ENCODE data around the gene ZXDC. TPM values are rescaled to one million over a fixed set of nuclear protein-coding genes. Genes with fewer than 3 reads are reported as not detected.

Gene ZXDC
- total RNA-seq, 1 experiment from 2014 or later: 37.2 TPM

GRCh38 chr3:126503701-126504100 lies 28.0 kb upstream of the ZXDC start:
- CTCF ChIA-PET: interaction anchor here (1.6 kb wide), 1 partner anchor 19 kb away, joined by 6 read pairs; no protein-coding TSS in a partner anchor
- BruUV-seq (replicated peaks): no TSS peak

GRCh38 chr3:126502656-126503055 lies 27.0 kb upstream of the ZXDC start:
- no TSS peak for BruUV-seq (replicated peaks)
- no peak overlapping the region for H3K27ac Mint-ChIP-seq (ENCODE audit: low read depth, unreplicated experiment)
- no peak overlapping the region for H3K4me3 Mint-ChIP-seq (ENCODE audit: unreplicated experiment)
- ChIA-PET POLR2A (interaction anchor here (0.6 kb wide), 1 partner anchor 49 kb away, joined by 3 read pairs; no protein-coding TSS in a partner anchor), CTCF (no interaction called here)
- no peak for DNase-seq (ENCODE audit: unreplicated experiment)
- TF ChIP-seq, protein P1, sequence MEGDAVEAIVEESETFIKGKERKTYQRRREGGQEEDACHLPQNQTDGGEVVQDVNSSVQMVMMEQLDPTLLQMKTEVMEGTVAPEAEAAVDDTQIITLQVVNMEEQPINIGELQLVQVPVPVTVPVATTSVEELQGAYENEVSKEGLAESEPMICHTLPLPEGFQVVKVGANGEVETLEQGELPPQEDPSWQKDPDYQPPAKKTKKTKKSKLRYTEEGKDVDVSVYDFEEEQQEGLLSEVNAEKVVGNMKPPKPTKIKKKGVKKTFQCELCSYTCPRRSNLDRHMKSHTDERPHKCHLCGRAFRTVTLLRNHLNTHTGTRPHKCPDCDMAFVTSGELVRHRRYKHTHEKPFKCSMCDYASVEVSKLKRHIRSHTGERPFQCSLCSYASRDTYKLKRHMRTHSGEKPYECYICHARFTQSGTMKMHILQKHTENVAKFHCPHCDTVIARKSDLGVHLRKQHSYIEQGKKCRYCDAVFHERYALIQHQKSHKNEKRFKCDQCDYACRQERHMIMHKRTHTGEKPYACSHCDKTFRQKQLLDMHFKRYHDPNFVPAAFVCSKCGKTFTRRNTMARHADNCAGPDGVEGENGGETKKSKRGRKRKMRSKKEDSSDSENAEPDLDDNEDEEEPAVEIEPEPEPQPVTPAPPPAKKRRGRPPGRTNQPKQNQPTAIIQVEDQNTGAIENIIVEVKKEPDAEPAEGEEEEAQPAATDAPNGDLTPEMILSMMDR (IDR thresholded peaks at IDR 0.05; ENCODE audit: unreplicated experiment): no peak
- peaks cover 14% of the 10 kb centered on the region for H3K27me3 Mint-ChIP-seq (ENCODE audit: insufficient read depth, unreplicated experiment)
- H3K4me1 Mint-ChIP-seq (ENCODE audit: insufficient read depth, unreplicated experiment): no peaks in the 10 kb centered on the region
- intact Hi-C loops (cut with micrococcal nuclease): no loop called here
- H3K9me3 Mint-ChIP-seq (ENCODE audit: unreplicated experiment): no peaks in the 10 kb centered on the region
- H3K36me3 Mint-ChIP-seq (ENCODE audit: insufficient read depth, unreplicated experiment): no peaks in the 10 kb centered on the region

More at GRCh38 chr3:126503701-126504100, 28.0 kb upstream of the ZXDC start:
- Mint-ChIP-seq H3K9me3 (ENCODE audit: unreplicated experiment) (no peaks in the 10 kb centered on the region), H3K27me3 (ENCODE audit: insufficient read depth, unreplicated experiment) (peaks cover 14% of the 10 kb centered on the region), H3K4me3 (ENCODE audit: unreplicated experiment) (no peak overlapping the region), H3K36me3 (ENCODE audit: insufficient read depth, unreplicated experiment) (no peaks in the 10 kb centered on the region), H3K4me1 (ENCODE audit: insufficient read depth, unreplicated experiment) (no peaks in the 10 kb centered on the region), H3K27ac (ENCODE audit: low read depth, unreplicated experiment) (no peak overlapping the region)
- TF ChIP-seq, protein P1 (IDR thresholded peaks at IDR 0.05; ENCODE audit: unreplicated experiment): no peak
- no peak for DNase-seq (ENCODE audit: unreplicated experiment)
- POLR2A ChIA-PET: no interaction called here
- intact Hi-C loops (cut with micrococcal nuclease): no loop called here

DNA sequence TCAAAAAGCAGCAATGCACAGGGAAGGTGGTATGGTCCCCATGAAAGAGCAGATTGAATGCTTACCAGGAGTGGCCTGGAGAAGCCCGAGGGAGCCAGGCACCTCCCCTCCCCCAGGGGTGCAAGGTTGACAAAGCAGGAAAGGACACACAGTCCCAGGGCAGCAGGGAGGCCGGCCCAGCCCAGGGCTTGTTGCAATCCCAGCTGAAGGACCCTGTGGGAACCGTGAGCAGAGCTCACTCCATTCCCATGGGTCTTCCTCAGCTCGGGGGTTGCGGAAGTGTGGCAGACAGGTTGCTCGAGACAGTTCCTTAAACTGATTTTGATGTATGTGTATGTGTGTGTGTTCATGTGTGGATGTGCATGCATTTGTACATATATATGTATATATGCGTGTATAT lies 26.0 kb upstream of the ZXDC start:
- Mint-ChIP-seq H3K27me3 (ENCODE audit: insufficient read depth, unreplicated experiment) (peaks cover 14% of the 10 kb centered on the region), H3K36me3 (ENCODE audit: insufficient read depth, unreplicated experiment) (no peaks in the 10 kb centered on the region), H3K27ac (ENCODE audit: low read depth, unreplicated experiment) (no peak overlapping the region), H3K4me1 (ENCODE audit: insufficient read depth, unreplicated experiment) (no peaks in the 10 kb centered on the region), H3K4me3 (ENCODE audit: unreplicated experiment) (no peak overlapping the region), H3K9me3 (ENCODE audit: unreplicated experiment) (no peaks in the 10 kb centered on the region)
- no peak for DNase-seq (ENCODE audit: unreplicated experiment)
- intact Hi-C loops (cut with micrococcal nuclease): no loop called here
- BruUV-seq (replicated peaks): no TSS peak
- ChIA-PET CTCF (no interaction called here), POLR2A (no interaction called here)
- TF ChIP-seq, protein P1 (IDR thresholded peaks at IDR 0.05; ENCODE audit: unreplicated experiment): no peak

- Mint-ChIP-seq H3K27me3 (ENCODE audit: insufficient read depth, unreplicated experiment) (peaks cover 14% of the 10 kb centered on the region), H3K4me1 (ENCODE audit: insufficient read depth, unreplicated experiment) (no peaks in the 10 kb centered on the region), H3K27ac (ENCODE audit: low read depth, unreplicated experiment) (no peak overlapping the region), H3K9me3 (ENCODE audit: unreplicated experiment) (no peaks in the 10 kb centered on the region), H3K4me3 (ENCODE audit: unreplicated experiment) (no peak overlapping the region), H3K36me3 (ENCODE audit: insufficient read depth, unreplicated experiment) (no peaks in the 10 kb centered on the region)
- intact Hi-C loops (cut with micrococcal nuclease): no loop called here
- no TSS peak for BruUV-seq (replicated peaks)
- ChIA-PET CTCF (interaction anchor here (0.7 kb wide), 1 partner anchor 21 kb away, joined by 3 read pairs; no protein-coding TSS in a partner anchor), POLR2A (no interaction called here)
- TF ChIP-seq, protein P1 (IDR thresholded peaks at IDR 0.05; ENCODE audit: unreplicated experiment): no peak
- DNase-seq (ENCODE audit: unreplicated experiment): no peak
Observed at GRCh38 chr3:126501054-126501453, 25.4 kb upstream of the ZXDC start.

Measured in MCF 10A (cell line).